Middle frontal gyrus (tissue), 1 donor: ENCODE measurements around the gene PASK.

Experiments used
- DNase-seq: peaks from one replicate; pipeline ENCODE4 v3.0.0-alpha.2; 2015; ENCODE audit warnings: low spot score; ENCODE audit errors: extremely low spot score

PASK gene

GRCh38 chr2:241082341-241083090 lies 66.8 kb downstream of the PASK start:
- DNase-seq = no peak

GRCh38 chr2:241081643-241082340 lies 67.5 kb downstream of the PASK start:
- no peak for DNase-seq

DNA sequence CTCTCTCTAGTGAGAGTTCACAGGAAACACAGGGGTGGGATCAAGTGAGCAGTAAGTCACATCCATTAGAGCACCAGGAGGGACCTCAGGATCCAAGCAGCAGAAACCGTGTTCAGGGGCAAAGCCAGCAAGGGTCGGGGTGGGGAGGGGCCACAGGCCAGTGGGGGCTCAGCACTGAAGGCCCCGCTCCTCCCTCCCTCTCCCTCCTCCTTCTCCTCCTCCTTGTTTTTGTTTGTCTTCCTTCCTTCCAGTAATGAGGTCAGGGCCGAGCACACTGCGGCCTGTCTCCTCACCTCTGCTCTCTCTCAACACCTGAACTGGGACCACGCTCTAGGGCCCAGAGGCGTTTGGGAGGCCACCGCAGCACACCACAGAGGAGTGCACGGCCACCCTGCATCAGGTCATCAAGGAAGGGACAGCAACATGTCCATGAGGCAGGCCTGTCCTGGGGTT lies 68.1 kb downstream of the PASK start:
- DNase-seq = no peak

DNA sequence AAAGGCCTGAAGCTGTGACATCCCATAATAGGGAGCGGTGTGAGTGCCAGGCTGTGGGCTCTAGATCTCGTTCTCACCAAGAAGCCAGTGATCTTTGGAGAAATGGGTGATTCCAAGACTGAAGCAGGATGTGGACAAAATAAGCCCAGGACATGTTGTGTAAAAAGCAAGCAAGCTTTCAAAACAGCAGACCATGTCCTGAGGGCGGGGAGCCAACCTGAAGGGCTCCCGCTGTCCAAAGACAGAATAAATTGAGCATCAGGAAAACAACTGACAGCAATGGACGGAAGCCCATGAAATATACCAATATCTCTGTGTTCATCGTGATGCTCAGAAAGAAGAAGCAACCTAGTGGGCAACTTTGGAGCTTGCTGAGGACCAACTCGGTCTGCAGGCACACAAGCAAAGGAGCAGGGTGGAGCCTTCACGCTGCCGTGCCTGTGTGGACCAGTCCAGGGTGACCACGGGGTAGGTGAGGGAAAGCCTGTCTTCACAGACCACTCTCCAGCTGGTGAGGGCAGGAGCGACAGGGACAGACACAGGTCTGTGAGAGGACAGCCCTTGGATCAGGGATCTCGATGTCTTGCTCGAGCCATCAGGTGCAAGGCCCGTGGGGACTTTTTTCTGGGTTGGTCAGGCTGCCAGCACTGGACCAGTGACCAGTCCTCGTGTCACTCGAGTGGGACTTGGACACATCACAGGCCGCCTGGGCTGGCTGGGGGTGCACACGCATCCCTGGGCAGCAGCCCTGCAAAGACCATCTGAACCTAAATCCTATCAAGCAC lies 68.7 kb downstream of the PASK start:
- no peak for DNase-seq

DNA sequence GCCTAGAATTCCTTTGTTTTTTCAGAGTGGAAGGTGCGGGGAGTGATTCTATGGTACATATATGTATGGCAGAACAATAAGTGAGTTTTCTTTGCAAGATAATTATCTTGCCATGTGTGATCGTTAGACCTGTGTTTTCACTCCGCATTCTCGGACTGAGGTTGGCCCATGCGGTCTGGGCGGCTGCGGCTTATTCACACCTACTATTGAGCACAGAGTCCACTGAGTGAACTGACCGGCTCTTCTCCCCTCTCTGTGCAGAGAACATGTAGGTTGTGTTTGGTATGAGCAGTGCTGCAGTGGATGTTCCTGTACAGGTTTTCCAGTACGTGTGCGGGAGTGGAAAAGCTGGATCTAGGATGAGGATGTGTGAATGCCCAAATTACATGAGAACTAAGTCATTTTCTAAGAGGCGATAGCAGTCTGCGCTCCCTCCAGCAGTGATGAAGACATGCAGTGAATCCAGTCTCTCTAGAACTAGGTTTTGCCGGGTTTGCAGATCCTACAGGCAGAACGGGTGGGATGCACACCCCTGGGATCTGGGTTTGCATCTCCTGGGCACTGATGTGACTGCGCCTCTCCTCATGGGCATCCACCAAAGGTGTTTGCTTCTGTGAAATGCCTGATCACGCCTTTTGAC lies 74.3 kb downstream of the PASK start:
- no peak for DNase-seq

DNA sequence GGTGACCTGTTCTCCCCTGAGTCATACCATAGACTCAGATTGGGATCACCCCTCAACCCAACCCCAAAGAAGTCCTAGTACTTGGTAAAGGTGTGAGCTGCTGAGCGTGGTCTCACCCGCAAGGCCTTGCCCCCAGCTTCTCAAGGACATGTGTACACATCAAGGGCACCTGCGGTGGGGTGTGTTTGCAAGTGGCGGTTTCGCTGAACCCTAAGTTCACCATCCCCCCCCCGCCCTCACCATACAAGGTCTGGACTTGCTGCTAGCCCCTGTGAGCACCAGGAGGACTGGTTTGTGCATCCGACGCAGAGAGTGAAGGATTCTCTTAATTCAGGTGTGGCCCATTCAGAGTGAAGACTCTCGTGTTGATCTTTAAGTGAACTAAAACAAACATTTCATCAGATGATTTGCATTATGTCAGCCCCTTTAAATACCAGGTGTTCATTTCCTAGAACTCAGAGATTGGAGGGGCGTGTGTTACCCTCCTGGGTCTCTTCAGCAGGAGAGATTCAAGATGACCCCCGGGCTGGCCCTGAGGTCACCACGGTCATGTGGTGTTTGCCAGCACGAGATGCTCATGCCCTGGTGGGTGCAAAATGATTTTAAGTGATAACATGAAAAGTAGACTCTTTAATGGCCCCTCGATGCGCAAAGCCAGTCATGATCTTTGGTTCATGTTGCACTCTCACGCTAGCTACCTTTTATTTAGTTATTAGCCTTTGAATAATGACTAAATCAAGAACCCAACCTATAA lies 75.0 kb downstream of the PASK start:
- DNase-seq = no peak

GRCh38 chr2:241073166-241074064 lies 75.9 kb downstream of the PASK start:
- DNase-seq = no peak

DNA sequence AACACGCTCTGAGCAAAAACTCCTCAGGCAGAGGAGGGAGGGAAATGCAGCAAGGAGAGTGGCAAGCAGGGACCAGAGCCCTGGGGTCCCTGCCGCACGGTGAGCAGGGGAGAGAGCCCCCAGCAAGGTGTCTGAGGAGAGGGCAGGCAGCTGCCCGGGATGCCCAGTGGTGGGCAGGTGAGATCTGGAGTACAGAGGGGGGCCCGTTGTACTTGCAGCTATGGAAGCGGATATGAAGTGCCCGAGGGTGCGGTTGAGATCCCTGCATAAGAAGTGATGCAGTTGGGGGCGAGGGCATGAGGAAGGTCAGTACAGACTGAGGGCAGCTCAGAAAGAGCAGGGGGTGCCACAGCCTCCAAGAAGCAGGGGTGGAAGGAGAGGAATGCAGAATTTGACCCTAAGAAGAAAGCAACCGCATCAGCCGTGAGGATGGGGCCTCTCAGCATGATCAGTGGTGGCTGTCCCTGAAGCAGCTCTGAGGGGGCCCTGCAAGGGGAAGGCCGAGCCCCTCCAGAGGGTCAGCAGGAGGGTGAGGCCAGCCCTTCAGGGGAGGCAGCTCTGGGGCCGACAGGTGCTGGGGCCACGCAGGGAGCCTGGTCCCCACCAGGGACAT lies 76.6 kb downstream of the PASK start:
- no peak for DNase-seq

DNA sequence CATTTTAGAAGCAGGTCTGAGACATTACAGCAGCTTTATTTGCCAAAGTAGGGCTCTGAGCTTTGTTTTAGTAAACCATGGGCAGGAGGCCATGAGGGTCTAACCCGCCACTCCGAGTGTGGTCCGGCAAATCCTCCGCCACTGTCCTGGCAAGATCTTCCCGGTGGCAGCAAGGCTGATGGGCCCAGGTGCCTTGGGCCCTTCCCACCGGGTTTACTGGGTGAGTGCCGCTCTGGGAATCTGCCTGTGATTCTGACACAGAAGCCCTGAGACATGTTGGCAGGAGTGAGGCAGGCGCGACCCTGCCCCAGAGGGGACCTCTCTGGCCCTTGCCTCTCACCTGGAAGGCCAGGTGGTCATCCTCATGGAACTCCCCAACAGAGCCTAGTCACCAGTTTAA lies 77.1 kb downstream of the PASK start:
- no peak for DNase-seq

DNA sequence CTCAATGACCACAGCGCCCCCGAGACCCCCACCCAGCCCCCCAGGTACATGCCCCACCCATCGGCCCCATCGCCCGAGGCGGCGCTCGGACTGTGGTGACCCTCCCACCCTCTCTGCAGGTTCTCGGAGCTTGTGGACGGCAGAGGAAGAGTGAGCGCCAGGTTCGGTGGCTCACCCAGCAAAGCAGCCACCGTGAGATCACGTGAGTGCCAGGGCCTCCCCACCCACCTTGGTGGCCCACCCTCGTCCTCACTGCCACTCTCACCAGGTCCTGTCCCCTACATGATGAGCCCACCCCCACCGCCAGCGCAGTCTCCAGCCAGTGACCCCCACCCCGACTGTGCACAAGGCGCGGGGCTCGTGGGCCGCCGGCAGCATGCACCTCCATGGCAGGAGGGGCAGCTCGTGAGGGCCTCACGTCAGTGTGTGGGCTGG lies 77.6 kb downstream of the PASK start:
- DNase-seq = no peak

- no peak for DNase-seq
Measured at GRCh38 chr2:241070811-241071676, 78.2 kb downstream of the PASK start.

GRCh38 chr2:241070361-241070760 lies 78.9 kb downstream of the PASK start:
- DNase-seq = no peak

GRCh38 chr2:241069821-241070281 lies 79.4 kb downstream of the PASK start:
- no peak for DNase-seq

DNA sequence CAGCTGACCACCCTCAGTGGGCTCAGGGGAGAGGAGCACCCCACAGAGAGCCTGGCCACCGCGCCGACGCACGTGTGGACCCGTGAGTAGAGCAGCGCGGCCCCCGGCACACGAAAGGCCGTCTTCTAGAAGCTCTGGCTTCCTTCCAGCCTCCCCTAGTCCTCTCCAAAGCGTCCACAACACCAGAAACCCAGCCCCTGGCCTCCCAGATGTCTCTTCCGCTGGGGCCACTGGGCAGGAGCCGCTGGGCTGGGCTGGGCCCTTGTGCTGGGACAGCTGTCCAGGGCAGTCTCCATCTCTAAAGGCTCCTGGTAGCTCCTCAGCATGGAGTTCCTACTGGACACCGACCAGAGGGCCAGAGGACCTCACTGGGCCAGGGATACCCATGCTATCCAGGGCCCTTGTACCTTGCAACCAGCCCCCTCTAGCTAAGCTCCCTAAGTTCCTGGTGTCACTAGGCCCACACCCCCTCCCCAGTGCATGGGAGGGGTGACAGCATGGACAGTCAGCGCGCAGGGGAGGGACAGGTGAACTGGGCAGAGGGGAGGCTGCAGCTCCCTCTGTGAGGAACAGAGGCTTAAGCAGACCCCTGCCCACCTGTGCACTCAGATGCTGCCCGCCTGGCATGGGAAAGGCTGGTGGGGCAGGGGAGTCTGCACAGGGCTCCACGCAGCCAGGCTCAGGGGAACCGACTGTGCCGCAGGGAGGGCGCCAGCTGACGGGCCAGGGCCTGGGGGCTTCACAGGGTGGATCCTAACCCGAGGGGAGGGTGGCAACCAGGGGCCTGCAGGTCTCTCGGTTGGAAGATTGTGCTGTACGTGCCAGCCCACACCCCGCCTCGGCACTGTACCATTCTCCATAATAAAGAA lies 80.1 kb downstream of the PASK start:
- no peak for DNase-seq

DNA sequence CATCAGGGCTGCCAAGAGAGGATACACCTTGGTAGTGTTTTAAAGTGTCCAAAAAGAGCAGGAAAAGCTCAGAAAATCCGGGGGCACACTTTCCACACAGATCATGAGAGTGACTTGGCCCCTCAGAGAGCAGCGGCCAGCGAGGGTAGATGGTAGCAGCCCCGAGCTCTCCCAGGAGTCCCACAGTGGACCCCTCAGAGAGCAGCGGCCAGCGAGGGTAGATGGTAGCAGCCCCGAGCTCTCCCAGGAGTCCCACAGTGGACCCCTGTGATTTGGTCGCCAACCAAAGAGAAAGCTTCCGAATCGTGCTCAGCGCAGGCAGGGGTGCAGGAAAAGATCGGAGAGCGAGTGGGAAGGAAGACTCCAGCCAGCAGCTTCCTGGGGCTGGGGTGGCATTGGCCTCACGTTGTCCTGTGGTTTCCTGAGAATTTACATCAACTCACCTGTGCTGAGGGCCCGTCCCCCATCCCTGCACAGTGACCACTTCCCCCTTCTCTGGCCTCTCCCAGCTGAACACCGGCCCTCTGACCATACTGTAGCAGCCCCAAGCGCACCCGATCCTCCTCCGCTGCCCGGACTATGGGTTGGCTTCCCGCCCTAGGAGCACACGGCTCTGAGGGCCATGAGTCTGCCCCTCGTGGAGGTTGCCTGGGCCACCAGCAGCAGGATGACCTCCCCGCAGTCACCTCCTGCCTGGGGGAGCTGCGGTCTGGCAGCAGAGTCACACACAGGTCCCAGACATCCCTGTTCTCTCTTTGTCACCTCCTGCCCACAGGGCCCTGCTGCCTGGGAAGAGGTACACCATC lies 80.9 kb downstream of the PASK start:
- no peak for DNase-seq

DNA sequence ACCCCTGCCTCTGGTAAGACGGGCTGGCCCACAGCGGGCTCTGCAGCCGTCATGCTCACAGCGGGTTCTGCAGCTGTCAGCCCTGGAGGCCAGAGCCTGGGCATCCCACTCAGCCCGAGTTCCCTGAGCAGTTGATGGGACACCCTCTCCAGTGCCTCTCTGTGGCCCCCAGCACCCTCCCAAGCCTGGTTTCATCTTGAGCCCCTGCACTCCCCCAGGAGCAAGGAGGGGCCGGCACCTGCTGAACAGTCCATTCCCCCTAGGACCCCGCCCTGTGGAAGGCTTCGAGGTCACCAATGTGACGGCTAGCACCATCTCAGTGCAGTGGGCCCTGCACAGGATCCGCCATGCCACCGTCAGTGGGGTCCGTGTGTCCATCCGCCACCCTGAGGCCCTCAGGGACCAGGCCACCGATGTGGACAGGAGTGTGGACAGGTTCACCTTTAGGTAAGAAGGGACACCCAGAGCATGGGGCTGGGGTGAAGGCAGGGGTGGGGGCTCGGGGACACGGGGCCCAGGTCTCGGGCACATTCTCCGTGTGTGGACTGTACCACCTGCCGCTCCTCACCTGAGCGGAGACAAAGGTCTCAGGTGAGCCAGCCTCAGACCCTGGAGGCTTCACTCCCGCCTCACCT lies 81.7 kb downstream of the PASK start:
- DNase-seq = no peak
